Muscle of leg (tissue), 11 donors: ENCODE results near the gene UBL7. TPM values are rescaled to one million over a fixed set of nuclear protein-coding genes. Genes with fewer than 3 reads are reported as not detected.

Experiments
- DNase-seq: peaks from one replicate; pipeline ENCODE4 v3.0.0; 2013
- H3K27ac ChIP-seq: one replicate; pipeline ENCODE4 v1.5.1; 2013; ENCODE audit warnings: mild to moderate bottlenecking, low read length, control low read depth
- H3K27me3 ChIP-seq: one replicate; pipeline ENCODE4 v1.6.1; 2013; ENCODE audit warnings: low read length; ENCODE audit not compliant: control insufficient read depth, insufficient read depth
- H3K36me3 ChIP-seq: one replicate; pipeline ENCODE4 v1.6.1; 2013; ENCODE audit warnings: low read length; ENCODE audit not compliant: control insufficient read depth, insufficient read depth
- H3K4me1 ChIP-seq: one replicate; pipeline ENCODE4 v1.6.1; 2013; ENCODE audit warnings: low read length; ENCODE audit not compliant: control insufficient read depth, insufficient read depth
- H3K4me3 ChIP-seq: one replicate; pipeline ENCODE4 v1.5.1; 2013; ENCODE audit warnings: low read length, control low read depth
- H3K9me3 ChIP-seq: replicated peaks from 2 replicates; pipeline ENCODE4 v1.6.1; 2013; ENCODE audit warnings: low read depth, low read length; ENCODE audit not compliant: control insufficient read depth
- WGBS: methylation state at CpG from one replicate; pipeline ENCODE4 v1.1.5; 2013; ENCODE audit warnings: missing lambda C conversion rate; ENCODE audit not compliant: insufficient coverage; 5-methylcytosine and 5-hydroxymethylcytosine counted together
- polyA plus RNA-seq, 8 donors: library from polyadenylated mRNA; unstranded; fragments of 120-200 nt; gene quantifications; one replicate each; pipeline versions ENCODE4 v1.2.1 to v1.2.3, GENCODE V29; 2013; ENCODE audit warnings: inconsistent platforms in 1 of 8, low replicate concordance in 1 of 8; ENCODE audit not compliant: insufficient read length in 8 of 8, insufficient read depth in 1 of 8
- total RNA-seq: library from RNA; stranded (reverse); fragments of 120-200 nt; gene quantifications from one replicate; pipeline ENCODE4 v1.2.4, GENCODE V29; 2013

The UBL7 gene
- total and polyA plus RNA-seq, 9 donors, result 30.6 to 38.8 (median 36.3) TPM

- H3K27ac ChIP-seq, result no peak overlapping the region
- H3K4me3 ChIP-seq, result no peak overlapping the region
- peaks cover 35% of the 10 kb centered on the region for H3K4me1 ChIP-seq
- peaks cover 13% of the 10 kb centered on the region for H3K27me3 ChIP-seq
- no peak for DNase-seq
- peaks cover 12% of the 10 kb centered on the region for H3K36me3 ChIP-seq
- 40% methylated on average over 1 of the region's 7 CpGs for WGBS
- no peaks in the 10 kb centered on the region for H3K9me3 ChIP-seq
Measured at GRCh38 chr15:74408815-74409214, 52.1 kb downstream of the UBL7 start.

- H3K4me1 ChIP-seq, result peaks cover 38% of the 10 kb centered on the region
- WGBS, result 89% methylated on average over 1 of the region's 2 CpGs
Measured at GRCh38 chr15:74408385-74408784, 52.6 kb downstream of the UBL7 start.

GRCh38 chr15:74406992-74407705 is 53.8 kb downstream of the UBL7 start:
- peaks cover 12% of the 10 kb centered on the region for H3K36me3 ChIP-seq
- no peak overlapping the region for H3K27ac ChIP-seq
- H3K4me1 ChIP-seq, result peaks cover 50% of the 10 kb centered on the region
- no peak overlapping the region for H3K4me3 ChIP-seq
- H3K9me3 ChIP-seq, result no peaks in the 10 kb centered on the region
- H3K27me3 ChIP-seq, result peaks cover 13% of the 10 kb centered on the region
- WGBS, result 12% methylated on average over 5 of the region's 12 CpGs
- DNase-seq, result no peak

More at GRCh38 chr15:74408385-74408784, 52.6 kb downstream of the UBL7 start:
- Histone ChIP-seq H3K27ac (no peak overlapping the region), H3K4me3 (no peak overlapping the region), H3K36me3 (peaks cover 12% of the 10 kb centered on the region), H3K9me3 (no peaks in the 10 kb centered on the region), H3K27me3 (peaks cover 13% of the 10 kb centered on the region)
- DNase-seq, result no peak

DNA sequence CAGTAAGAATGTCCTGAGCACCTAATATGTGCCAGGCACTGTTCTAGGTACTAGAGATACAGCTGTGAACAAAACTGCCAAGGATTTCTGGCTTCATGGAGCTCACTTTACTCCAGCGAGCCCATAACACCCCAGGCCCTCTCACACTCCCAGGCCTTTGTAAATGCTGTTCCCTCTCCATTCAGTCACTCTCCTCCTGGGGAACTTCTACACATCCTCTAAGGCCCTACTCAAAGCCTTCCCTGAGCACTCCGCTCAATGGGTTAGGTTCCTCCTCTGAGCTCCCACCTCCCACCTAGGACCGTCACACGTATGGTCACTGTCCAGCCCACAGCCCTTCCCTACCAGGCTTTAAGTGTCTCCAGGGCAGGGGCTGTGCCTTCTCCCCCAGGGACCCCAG is 54.4 kb downstream of the UBL7 start:
- Histone ChIP-seq H3K4me3 (no peak overlapping the region), H3K9me3 (no peaks in the 10 kb centered on the region), H3K4me1 (peaks cover 53% of the 10 kb centered on the region), H3K27me3 (peaks cover 13% of the 10 kb centered on the region), H3K27ac (no peak overlapping the region), H3K36me3 (peaks cover 12% of the 10 kb centered on the region)
- 85% methylated on average over 2 of the region's 4 CpGs for WGBS
- DNase-seq, result no peak

DNA sequence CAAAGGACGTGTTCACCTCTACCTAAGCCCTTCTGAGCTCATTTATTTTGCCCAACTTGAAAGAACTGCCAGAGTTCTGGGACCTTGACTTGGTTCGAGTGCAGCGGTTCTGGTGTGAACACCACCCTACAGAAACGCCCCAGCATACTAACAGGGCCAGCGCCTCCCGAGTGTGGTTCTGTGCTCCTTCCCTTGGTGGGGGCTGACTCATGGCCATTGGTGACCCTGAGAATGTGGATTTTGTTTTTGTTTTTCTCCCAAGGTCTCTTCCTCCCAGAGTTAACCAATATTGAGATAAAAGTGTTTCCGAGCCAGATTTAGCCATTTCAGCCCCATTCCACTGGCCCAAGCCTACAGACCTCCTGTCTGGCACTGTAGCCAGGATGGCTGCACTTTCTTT is 55.1 kb downstream of the UBL7 start:
- 85% methylated on average over 3 of the region's 7 CpGs for WGBS
- no peak for DNase-seq
- peaks cover 58% of the 10 kb centered on the region for H3K4me1 ChIP-seq
- no peak overlapping the region for H3K27ac ChIP-seq
- H3K27me3 ChIP-seq, result peaks cover 15% of the 10 kb centered on the region
- H3K36me3 ChIP-seq, result peaks cover 5% of the 10 kb centered on the region
- H3K9me3 ChIP-seq, result no peaks in the 10 kb centered on the region
- no peak overlapping the region for H3K4me3 ChIP-seq

GRCh38 chr15:74403991-74404563 is 56.9 kb downstream of the UBL7 start:
- no peaks in the 10 kb centered on the region for H3K36me3 ChIP-seq
- peaks cover 57% of the 10 kb centered on the region for H3K4me1 ChIP-seq
- H3K4me3 ChIP-seq, result no peak overlapping the region
- H3K27me3 ChIP-seq, result peaks cover 15% of the 10 kb centered on the region
- 17% methylated on average over 11 of the region's 16 CpGs for WGBS
- no peaks in the 10 kb centered on the region for H3K9me3 ChIP-seq
- H3K27ac ChIP-seq, result peak overlapping the region; percentile 24
- DNase-seq, result peak; percentile 71

DNA sequence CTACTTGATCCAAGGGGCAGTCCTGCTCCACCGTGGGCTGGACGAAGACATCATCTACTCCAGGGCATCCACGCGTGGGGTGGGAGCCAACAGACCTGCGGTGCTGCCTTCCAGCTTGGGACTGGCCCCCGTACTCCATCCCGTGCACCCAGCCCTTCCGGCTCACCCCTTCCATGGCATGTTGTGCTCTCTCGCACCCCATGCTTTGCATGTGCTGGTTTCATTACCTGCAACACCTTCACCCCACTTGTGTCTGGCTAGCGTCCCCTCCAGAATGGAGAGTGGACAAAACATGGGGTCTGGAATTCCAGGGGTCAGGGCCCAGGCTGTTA is 57.4 kb downstream of the UBL7 start:
- Histone ChIP-seq H3K9me3 (no peaks in the 10 kb centered on the region), H3K36me3 (no peaks in the 10 kb centered on the region), H3K27me3 (peaks cover 15% of the 10 kb centered on the region), H3K27ac (peak overlapping the region; percentile 24), H3K4me1 (peaks cover 55% of the 10 kb centered on the region), H3K4me3 (no peak overlapping the region)
- WGBS, result 59% methylated on average over 8 of the region's 10 CpGs
- DNase-seq, result no peak

DNA sequence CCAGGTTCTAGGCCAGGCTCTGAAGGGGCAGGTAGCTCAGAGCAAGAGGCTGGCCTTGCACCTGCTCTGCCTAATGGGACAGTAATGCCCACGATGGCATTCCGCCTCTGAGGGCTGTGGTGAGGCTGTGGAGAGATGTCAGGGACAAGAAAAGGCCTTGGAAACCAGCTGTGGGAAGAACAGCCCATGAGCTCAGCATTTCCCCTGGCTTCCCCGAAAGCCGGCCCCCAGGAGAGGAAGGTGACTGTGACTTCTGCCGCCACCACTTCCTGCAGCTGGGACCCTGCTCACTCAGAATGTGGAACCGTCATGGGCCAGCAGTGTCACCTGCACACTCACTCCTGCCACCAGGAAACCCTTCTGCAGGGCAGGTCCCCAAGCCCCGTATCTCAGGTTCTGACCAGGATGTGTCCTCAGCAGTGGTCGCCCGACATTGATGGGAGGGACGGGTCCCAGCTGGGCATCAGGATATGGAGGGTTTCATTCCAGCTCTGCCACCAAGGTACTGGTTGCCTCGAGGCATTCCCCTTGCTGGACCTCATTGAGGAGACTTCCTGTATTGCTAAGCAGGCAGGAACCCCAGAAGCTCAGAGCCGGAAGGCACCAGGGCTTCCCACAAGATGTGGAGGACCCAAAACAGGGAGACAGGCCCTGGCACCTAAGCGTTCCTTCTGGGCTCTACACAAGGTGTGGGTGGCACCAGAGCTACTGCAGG is 57.9 kb downstream of the UBL7 start:
- H3K9me3 ChIP-seq, result no peaks in the 10 kb centered on the region
- WGBS, result 56% methylated on average over 13 of the region's 13 CpGs
- H3K27me3 ChIP-seq, result peaks cover 15% of the 10 kb centered on the region
- peaks cover 55% of the 10 kb centered on the region for H3K4me1 ChIP-seq
- no peak overlapping the region for H3K27ac ChIP-seq
- no peak overlapping the region for H3K4me3 ChIP-seq
- DNase-seq, result peak; percentile 61
- H3K36me3 ChIP-seq, result no peaks in the 10 kb centered on the region

GRCh38 chr15:74402337-74402841 is 58.6 kb downstream of the UBL7 start:
- no peak overlapping the region for H3K4me3 ChIP-seq
- no peaks in the 10 kb centered on the region for H3K9me3 ChIP-seq
- H3K27ac ChIP-seq, result no peak overlapping the region
- H3K36me3 ChIP-seq, result no peaks in the 10 kb centered on the region
- peaks cover 15% of the 10 kb centered on the region for H3K27me3 ChIP-seq
- no peak for DNase-seq
- whole genome bisulfite sequencing, result no CpG with 5 or more reads among the region's 5 CpGs
- peaks cover 51% of the 10 kb centered on the region for H3K4me1 ChIP-seq
